ENCODE results near the gene KPNA1. TPM values are rescaled to one million over a fixed set of nuclear protein-coding genes. Genes with fewer than 3 reads are reported as not detected.

KPNA1 gene
- polyA plus RNA-seq, 1 of the 3 experiments (the other 2 are of a cell fraction) = 21.6 TPM

DNA sequence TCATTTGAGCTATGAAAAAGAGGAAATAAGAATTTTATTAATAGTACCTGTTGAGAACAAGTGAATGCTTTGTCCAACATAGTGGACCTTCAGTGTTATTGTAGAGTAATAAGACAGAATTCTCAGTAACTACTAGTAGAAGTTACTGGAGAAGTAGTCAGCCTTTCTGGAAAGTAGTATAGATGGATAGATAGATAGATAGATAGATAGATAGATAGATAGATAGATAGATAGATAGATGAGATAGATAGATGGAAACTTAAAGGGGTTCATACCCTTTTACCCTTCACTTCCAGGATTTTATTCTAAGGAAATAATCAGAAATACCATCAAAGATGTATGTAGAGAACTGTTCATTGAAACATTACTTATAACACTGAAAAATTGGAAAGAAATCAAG, 125.5 kb downstream of the KPNA1 start:
- Histone ChIP-seq H3K36me3 (replicated peaks in 1 of 2; ENCODE audit: control insufficient read depth in 1 of 2, insufficient read depth in 2 of 2, low read length in 1 of 2) (peaks cover 0 to 2% of the 10 kb centered on the region in 2 experiments), H3K27me3 (ENCODE audit: insufficient read depth) (no peaks in the 10 kb centered on the region), H3K4me3 (ENCODE audit: low read depth in 2 of 2, low read length in 1 of 2) (no peak overlapping the region), H3K79me2 (ENCODE audit: insufficient read depth) (peaks cover 6% of the 10 kb centered on the region; the same call in 1 of the 2 replicates), H3K4me1 (ENCODE audit: control insufficient read depth in 1 of 2, insufficient read depth in 2 of 2, low read depth in 1 of 2, low read length in 1 of 2) (peaks cover 2 to 5% of the 10 kb centered on the region in 2 experiments; a peak in 3 of 4 replicates), H3K27ac (ENCODE audit: low read depth in 2 of 2, low read length in 1 of 2) (no peak overlapping the region), H3K9me2 (no peaks in the 10 kb centered on the region), H3K9me3 (no peaks in the 10 kb centered on the region), H4K20me1 (ENCODE audit: insufficient read depth) (no peaks in the 10 kb centered on the region), H3K4me2 (no peak overlapping the region), H3K9ac (no peak overlapping the region), H2AFZ (ENCODE audit: low read depth) (no peak overlapping the region), H3F3A (replicated peaks; ENCODE audit: insufficient read depth) (no peaks in the 10 kb centered on the region)
- no peak for DNase-seq
- no peak for TF ChIP-seq POLR2AphosphoS5 (IDR thresholded peaks at IDR 0.05; ENCODE audit: low read depth, low read length)
- POLR2A ChIA-PET = no interaction called here
- CTCF ChIA-PET = interaction anchor here (1.1 to 2.6 kb wide), 2 partner anchors 13 to 290 kb away, joined by 3 to 11 read pairs; no protein-coding TSS in a partner anchor

DNA sequence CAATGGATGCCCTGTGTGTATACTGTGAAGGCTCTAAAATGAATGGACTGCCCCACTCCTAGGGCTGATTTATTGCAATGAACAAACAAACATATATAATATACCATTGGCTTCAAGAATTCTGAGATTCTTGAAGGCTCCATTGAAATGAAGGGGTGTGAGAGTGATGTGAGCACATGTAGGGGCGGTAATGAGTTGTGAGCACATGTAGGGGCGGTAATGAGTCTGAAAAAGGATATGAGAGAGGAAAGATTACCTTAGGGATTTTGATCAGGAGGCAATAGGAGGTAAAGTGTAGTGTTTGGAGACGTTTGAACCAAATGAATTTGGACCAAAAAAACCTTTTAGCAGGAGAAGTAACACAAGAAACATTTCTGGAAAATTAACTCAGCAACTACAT, 127.0 kb downstream of the KPNA1 start:
- TF ChIP-seq TEAD4 (IDR thresholded peaks at IDR 0.05; ENCODE audit: borderline replicate concordance, insufficient read depth) (no peak), SIN3A (IDR thresholded peaks at IDR 0.05; ENCODE audit: borderline replicate concordance, low read depth, low read length) (no peak), RXRA (IDR thresholded peaks at IDR 0.05; ENCODE audit: borderline replicate concordance, low read depth) (no peak), GABPA (IDR thresholded peaks at IDR 0.05; ENCODE audit: low read depth) (no peak), GATA2 (CRISPR knock-in tag; IDR thresholded peaks at IDR 0.05) (no peak), TCF12 (IDR thresholded peaks at IDR 0.05) (no peak), FOSL2 (IDR thresholded peaks at IDR 0.05; ENCODE audit: borderline replicate concordance, low read depth) (no peak), RFX5 (IDR thresholded peaks at IDR 0.05; ENCODE audit: low read length) (no peak), RAD21 (IDR thresholded peaks at IDR 0.05; ENCODE audit: low read length) (no peak), ELF1 (IDR thresholded peaks at IDR 0.05) (no peak)
- TF ChIP-seq, protein P1, sequence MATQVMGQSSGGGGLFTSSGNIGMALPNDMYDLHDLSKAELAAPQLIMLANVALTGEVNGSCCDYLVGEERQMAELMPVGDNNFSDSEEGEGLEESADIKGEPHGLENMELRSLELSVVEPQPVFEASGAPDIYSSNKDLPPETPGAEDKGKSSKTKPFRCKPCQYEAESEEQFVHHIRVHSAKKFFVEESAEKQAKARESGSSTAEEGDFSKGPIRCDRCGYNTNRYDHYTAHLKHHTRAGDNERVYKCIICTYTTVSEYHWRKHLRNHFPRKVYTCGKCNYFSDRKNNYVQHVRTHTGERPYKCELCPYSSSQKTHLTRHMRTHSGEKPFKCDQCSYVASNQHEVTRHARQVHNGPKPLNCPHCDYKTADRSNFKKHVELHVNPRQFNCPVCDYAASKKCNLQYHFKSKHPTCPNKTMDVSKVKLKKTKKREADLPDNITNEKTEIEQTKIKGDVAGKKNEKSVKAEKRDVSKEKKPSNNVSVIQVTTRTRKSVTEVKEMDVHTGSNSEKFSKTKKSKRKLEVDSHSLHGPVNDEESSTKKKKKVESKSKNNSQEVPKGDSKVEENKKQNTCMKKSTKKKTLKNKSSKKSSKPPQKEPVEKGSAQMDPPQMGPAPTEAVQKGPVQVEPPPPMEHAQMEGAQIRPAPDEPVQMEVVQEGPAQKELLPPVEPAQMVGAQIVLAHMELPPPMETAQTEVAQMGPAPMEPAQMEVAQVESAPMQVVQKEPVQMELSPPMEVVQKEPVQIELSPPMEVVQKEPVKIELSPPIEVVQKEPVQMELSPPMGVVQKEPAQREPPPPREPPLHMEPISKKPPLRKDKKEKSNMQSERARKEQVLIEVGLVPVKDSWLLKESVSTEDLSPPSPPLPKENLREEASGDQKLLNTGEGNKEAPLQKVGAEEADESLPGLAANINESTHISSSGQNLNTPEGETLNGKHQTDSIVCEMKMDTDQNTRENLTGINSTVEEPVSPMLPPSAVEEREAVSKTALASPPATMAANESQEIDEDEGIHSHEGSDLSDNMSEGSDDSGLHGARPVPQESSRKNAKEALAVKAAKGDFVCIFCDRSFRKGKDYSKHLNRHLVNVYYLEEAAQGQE (IDR thresholded peaks at IDR 0.05; ENCODE audit: low read depth, low read length) = no peak
- TF ChIP-seq, protein P2, sequence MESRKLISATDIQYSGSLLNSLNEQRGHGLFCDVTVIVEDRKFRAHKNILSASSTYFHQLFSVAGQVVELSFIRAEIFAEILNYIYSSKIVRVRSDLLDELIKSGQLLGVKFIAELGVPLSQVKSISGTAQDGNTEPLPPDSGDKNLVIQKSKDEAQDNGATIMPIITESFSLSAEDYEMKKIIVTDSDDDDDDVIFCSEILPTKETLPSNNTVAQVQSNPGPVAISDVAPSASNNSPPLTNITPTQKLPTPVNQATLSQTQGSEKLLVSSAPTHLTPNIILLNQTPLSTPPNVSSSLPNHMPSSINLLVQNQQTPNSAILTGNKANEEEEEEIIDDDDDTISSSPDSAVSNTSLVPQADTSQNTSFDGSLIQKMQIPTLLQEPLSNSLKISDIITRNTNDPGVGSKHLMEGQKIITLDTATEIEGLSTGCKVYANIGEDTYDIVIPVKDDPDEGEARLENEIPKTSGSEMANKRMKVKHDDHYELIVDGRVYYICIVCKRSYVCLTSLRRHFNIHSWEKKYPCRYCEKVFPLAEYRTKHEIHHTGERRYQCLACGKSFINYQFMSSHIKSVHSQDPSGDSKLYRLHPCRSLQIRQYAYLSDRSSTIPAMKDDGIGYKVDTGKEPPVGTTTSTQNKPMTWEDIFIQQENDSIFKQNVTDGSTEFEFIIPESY (IDR thresholded peaks at IDR 0.05; ENCODE audit: borderline replicate concordance, low read depth) = no peak
- ChIA-PET CTCF (no interaction called here), POLR2A (no interaction called here)
- Histone ChIP-seq H3K9me2 (no peaks in the 10 kb centered on the region), H3K9me3 (no peaks in the 10 kb centered on the region), H3K4me3 (ENCODE audit: low read depth in 2 of 2, low read length in 1 of 2) (no peak overlapping the region), H3K27me3 (ENCODE audit: insufficient read depth) (no peaks in the 10 kb centered on the region), H3K9ac (no peak overlapping the region), H4K20me1 (ENCODE audit: insufficient read depth) (no peaks in the 10 kb centered on the region), H3K27ac (ENCODE audit: low read depth in 2 of 2, low read length in 1 of 2) (no peak overlapping the region), H3K79me2 (ENCODE audit: insufficient read depth) (peaks cover 8% of the 10 kb centered on the region), H2AFZ (ENCODE audit: low read depth) (no peak overlapping the region), H3K4me2 (no peak overlapping the region), H3F3A (replicated peaks; ENCODE audit: insufficient read depth) (peaks cover 6% of the 10 kb centered on the region), H3K36me3 (replicated peaks in 1 of 2; ENCODE audit: control insufficient read depth in 1 of 2, insufficient read depth in 2 of 2, low read length in 1 of 2) (peaks cover 0 to 2% of the 10 kb centered on the region in 2 experiments), H3K4me1 (ENCODE audit: control insufficient read depth in 1 of 2, insufficient read depth in 2 of 2, low read depth in 1 of 2, low read length in 1 of 2) (peaks cover 2 to 5% of the 10 kb centered on the region in 2 experiments; a peak in 3 of 4 replicates)
- no peak for DNase-seq
- WGBS (ENCODE audit: low lambda C conversion rate) = 86% methylated on average over 3 of the region's 3 CpGs

Data from SK-N-SH (cell line).